ENCODE results near the gene TLR4. TPM values are rescaled to one million over a fixed set of nuclear protein-coding genes. Genes with fewer than 3 reads are reported as not detected.

TLR4 gene
- total and polyA plus RNA-seq, 9 of the 15 experiments (the other 6 are each of a cell fraction or from before 2014, with no cell fraction given): 0.02 TPM; not detected in 8

DNA sequence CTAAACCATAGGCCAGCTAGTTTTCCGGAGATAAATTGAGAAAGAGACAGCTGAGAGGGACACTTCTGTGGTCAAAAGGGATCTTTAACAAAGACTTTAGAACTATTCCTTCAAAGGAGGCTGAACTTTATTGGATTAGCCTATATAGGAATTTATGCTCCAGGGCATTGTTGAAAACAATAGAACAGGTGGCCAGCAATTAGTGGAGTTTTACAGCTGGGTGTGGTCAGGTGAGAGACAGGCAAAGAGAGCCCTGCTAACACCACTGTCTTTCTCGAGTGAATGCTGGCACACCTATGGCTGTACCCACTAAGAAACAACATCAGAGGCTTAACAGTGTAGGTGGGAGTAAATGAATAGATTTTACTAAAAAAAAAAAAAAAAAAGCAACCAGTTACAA lies 16.7 kb upstream of the TLR4 start:
- H3K4me3 ChIP-seq: no peak overlapping the region
- no peaks in the 10 kb centered on the region for H3K79me2 ChIP-seq (ENCODE audit: control insufficient read depth, insufficient read depth, low read length)
- H2AFZ ChIP-seq (ENCODE audit: low read depth, low read length): no peak overlapping the region
- BruUV-seq (replicated peaks): no TSS peak
- no peaks in the 10 kb centered on the region for H3K4me1 ChIP-seq (replicated peaks in 1 of 2; ENCODE audit: control insufficient read depth in 2 of 2, insufficient read depth in 2 of 2, low read length in 2 of 2)
- DNase-seq (ENCODE audit: extremely low read depth in 1 of 4, low spot score in 3 of 4) (no peak), ATAC-seq (no peak), FAIRE-seq (no peak)
- no peaks in the 10 kb centered on the region for H3K36me3 ChIP-seq (ENCODE audit: control insufficient read depth, insufficient read depth, low read length)
- POLR2A ChIA-PET: no interaction called here
- H3K9me1 ChIP-seq (ENCODE audit: control insufficient read depth, insufficient read depth, low read length): no peaks in the 10 kb centered on the region
- no peak overlapping the region for H3K4me2 ChIP-seq (ENCODE audit: insufficient read depth, low read length)
- H3K27ac ChIP-seq (ENCODE audit: extremely low read depth, low read depth, low read length): no peak overlapping the region
- H4K20me1 ChIP-seq (replicated peaks; ENCODE audit: control insufficient read depth, insufficient read depth, low read length): no peaks in the 10 kb centered on the region
- no peak overlapping the region for H3K9ac ChIP-seq (ENCODE audit: insufficient read depth in 1 of 2, low read depth in 2 of 2, low read length in 2 of 2)
- 0% methylated on average over 2 of the region's 2 CpGs for WGBS (ENCODE audit: insufficient coverage, low coverage, missing lambda C conversion rate)
- H3K9me3 ChIP-seq (replicated peaks; ENCODE audit: control insufficient read depth, insufficient read depth, low read depth, low read length): peaks cover 2% of the 10 kb centered on the region; the same call in 1 of the 2 replicates
- intact Hi-C loops (cut with micrococcal nuclease): no loop called here
- H3K27me3 ChIP-seq (ENCODE audit: control insufficient read depth in 2 of 2, insufficient read depth in 2 of 2, low read length in 2 of 2): no peaks in the 10 kb centered on the region
- CTCF ChIA-PET (ENCODE audit: low intra/inter-chr PET ratio): no interaction called here
- in situ Hi-C loops (cut with MboI): no loop called here
- TF ChIP-seq EP300 (IDR thresholded peaks at IDR 0.05; ENCODE audit: low read length) (no peak), CSDE1 (IDR thresholded peaks at IDR 0.05) (no peak), ZNF134 (CRISPR knock-in tag; conservative IDR thresholded peaks at IDR 0.05) (no peak), SIN3B (IDR thresholded peaks at IDR 0.05; ENCODE audit: low read depth) (no peak), BHLHE40 (IDR thresholded peaks at IDR 0.05; ENCODE audit: low read length) (no peak), CTBP1 (IDR thresholded peaks at IDR 0.05; ENCODE audit: borderline replicate concordance) (no peak), ZNF717 (CRISPR knock-in tag; IDR thresholded peaks at IDR 0.05) (no peak), ZNF124 (CRISPR knock-in tag; IDR thresholded peaks at IDR 0.05) (no peak)
- TF ChIP-seq, protein P1, sequence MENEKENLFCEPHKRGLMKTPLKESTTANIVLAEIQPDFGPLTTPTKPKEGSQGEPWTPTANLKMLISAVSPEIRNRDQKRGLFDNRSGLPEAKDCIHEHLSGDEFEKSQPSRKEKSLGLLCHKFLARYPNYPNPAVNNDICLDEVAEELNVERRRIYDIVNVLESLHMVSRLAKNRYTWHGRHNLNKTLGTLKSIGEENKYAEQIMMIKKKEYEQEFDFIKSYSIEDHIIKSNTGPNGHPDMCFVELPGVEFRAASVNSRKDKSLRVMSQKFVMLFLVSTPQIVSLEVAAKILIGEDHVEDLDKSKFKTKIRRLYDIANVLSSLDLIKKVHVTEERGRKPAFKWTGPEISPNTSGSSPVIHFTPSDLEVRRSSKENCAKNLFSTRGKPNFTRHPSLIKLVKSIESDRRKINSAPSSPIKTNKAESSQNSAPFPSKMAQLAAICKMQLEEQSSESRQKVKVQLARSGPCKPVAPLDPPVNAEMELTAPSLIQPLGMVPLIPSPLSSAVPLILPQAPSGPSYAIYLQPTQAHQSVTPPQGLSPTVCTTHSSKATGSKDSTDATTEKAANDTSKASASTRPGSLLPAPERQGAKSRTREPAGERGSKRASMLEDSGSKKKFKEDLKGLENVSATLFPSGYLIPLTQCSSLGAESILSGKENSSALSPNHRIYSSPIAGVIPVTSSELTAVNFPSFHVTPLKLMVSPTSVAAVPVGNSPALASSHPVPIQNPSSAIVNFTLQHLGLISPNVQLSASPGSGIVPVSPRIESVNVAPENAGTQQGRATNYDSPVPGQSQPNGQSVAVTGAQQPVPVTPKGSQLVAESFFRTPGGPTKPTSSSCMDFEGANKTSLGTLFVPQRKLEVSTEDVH (IDR thresholded peaks at IDR 0.05; ENCODE audit: low read depth, partially characterized antibody): no peak
- TF ChIP-seq, protein P2, sequence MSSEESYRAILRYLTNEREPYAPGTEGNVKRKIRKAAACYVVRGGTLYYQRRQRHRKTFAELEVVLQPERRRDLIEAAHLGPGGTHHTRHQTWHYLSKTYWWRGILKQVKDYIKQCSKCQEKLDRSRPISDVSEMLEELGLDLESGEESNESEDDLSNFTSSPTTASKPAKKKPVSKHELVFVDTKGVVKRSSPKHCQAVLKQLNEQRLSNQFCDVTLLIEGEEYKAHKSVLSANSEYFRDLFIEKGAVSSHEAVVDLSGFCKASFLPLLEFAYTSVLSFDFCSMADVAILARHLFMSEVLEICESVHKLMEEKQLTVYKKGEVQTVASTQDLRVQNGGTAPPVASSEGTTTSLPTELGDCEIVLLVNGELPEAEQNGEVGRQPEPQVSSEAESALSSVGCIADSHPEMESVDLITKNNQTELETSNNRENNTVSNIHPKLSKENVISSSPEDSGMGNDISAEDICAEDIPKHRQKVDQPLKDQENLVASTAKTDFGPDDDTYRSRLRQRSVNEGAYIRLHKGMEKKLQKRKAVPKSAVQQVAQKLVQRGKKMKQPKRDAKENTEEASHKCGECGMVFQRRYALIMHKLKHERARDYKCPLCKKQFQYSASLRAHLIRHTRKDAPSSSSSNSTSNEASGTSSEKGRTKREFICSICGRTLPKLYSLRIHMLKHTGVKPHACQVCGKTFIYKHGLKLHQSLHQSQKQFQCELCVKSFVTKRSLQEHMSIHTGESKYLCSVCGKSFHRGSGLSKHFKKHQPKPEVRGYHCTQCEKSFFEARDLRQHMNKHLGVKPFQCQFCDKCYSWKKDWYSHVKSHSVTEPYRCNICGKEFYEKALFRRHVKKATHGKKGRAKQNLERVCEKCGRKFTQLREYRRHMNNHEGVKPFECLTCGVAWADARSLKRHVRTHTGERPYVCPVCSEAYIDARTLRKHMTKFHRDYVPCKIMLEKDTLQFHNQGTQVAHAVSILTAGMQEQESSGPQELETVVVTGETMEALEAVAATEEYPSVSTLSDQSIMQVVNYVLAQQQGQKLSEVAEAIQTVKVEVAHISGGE (CRISPR knock-in tag; IDR thresholded peaks at IDR 0.05): no peak
- TF ChIP-seq, protein P3, sequence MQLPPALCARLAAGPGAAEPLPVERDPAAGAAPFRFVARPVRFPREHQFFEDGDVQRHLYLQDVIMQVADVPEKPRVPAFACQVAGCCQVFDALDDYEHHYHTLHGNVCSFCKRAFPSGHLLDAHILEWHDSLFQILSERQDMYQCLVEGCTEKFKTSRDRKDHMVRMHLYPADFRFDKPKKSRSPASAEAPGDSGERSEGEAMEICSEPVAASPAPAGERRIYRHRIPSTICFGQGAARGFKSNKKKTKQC (CRISPR knock-in tag; IDR thresholded peaks at IDR 0.05): no peak
- TF ChIP-seq, protein P4, sequence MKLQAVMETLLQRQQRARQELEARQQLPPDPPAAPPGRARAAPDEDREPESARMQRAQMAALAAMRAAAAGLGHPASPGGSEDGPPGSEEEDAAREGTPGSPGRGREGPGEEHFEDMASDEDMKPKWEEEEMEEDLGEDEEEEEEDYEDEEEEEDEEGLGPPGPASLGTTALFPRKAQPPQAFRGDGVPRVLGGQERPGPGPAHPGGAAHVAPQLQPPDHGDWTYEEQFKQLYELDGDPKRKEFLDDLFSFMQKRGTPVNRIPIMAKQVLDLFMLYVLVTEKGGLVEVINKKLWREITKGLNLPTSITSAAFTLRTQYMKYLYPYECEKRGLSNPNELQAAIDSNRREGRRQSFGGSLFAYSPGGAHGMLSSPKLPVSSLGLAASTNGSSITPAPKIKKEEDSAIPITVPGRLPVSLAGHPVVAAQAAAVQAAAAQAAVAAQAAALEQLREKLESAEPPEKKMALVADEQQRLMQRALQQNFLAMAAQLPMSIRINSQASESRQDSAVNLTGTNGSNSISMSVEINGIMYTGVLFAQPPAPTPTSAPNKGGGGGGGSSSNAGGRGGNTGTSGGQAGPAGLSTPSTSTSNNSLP (IDR thresholded peaks at IDR 0.05; ENCODE audit: borderline replicate concordance, low read depth, low read length): no peak

Data from K562 (cell line).